ENCODE results near the gene CTDSP2. TPM values are rescaled to one million over a fixed set of nuclear protein-coding genes. Genes with fewer than 3 reads are reported as not detected.
"Not testable (repeated sequence)": the region's sequence is repeated elsewhere in the genome, so short reads cannot be mapped to it uniquely, and the experiment has no call there.

Gene CTDSP2
- total RNA-seq, 2 experiments from 2014 or later: 44.2 to 118 TPM

DNA sequence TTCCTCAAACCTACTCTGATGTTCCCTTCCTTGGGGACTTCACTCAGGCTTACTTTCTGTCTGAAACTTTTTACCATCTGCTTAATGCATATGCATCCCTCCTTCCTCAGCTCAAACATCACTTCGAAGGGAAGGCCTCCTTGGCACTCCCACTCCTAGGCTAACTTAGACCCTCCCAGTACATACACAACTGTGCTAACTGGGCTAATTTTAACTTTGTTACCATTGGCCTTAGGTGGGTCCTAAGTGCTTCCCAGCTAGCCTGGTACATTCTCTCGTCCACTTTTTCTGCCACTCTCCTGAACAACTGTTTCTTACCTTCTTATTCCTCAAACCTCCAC lies 70.3 kb downstream of the CTDSP2 start:
- no peak for TF ChIP-seq EZH2phosphoT487 (IDR thresholded peaks at IDR 0.05; ENCODE audit: borderline replicate concordance, low read depth, low read length)
- TF ChIP-seq, protein P1, sequence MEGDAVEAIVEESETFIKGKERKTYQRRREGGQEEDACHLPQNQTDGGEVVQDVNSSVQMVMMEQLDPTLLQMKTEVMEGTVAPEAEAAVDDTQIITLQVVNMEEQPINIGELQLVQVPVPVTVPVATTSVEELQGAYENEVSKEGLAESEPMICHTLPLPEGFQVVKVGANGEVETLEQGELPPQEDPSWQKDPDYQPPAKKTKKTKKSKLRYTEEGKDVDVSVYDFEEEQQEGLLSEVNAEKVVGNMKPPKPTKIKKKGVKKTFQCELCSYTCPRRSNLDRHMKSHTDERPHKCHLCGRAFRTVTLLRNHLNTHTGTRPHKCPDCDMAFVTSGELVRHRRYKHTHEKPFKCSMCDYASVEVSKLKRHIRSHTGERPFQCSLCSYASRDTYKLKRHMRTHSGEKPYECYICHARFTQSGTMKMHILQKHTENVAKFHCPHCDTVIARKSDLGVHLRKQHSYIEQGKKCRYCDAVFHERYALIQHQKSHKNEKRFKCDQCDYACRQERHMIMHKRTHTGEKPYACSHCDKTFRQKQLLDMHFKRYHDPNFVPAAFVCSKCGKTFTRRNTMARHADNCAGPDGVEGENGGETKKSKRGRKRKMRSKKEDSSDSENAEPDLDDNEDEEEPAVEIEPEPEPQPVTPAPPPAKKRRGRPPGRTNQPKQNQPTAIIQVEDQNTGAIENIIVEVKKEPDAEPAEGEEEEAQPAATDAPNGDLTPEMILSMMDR (conservative IDR thresholded peaks at IDR 0.05; ENCODE audit: low read length): 0 out of 2 replicates have a peak, but pooled peaks have one; percentile 10
- no TSS peak for BruUV-seq (replicated peaks)
- peaks cover 19% of the 10 kb centered on the region for H3K4me1 ChIP-seq (ENCODE audit: insufficient read depth, low read length, poor library complexity, severe bottlenecking)
- intact Hi-C loops (cut with micrococcal nuclease; ENCODE audit: unreplicated experiment): no loop called here
- H3K79me2 ChIP-seq (ENCODE audit: insufficient read depth, low read depth, low read length): peaks cover 4% of the 10 kb centered on the region; the same call in 1 of the 2 replicates
- ChIA-PET CTCF (ENCODE audit: unreplicated experiment) (no interaction called here), POLR2A (no interaction called here)
- no peaks in the 10 kb centered on the region for H3K9me2 ChIP-seq (ENCODE audit: insufficient read depth, low read length)
- H3K4me3 ChIP-seq (ENCODE audit: low read depth, low read length, poor library complexity, severe bottlenecking): no peak overlapping the region
- H3K9me3 ChIP-seq (ENCODE audit: low read length): no peaks in the 10 kb centered on the region
- no peak overlapping the region for H3K27ac ChIP-seq (ENCODE audit: low read depth, low read length, poor library complexity, severe bottlenecking)
- no peaks in the 10 kb centered on the region for H4K20me1 ChIP-seq (ENCODE audit: insufficient read depth, low read length)
- H2AFZ ChIP-seq (ENCODE audit: low read length): no peak overlapping the region
- no peak overlapping the region for H3K4me2 ChIP-seq (ENCODE audit: low read length)
- H3K36me3 ChIP-seq (ENCODE audit: insufficient read depth, low read length): no peaks in the 10 kb centered on the region
- DNase-seq (ENCODE audit: low spot score): no peak

DNA sequence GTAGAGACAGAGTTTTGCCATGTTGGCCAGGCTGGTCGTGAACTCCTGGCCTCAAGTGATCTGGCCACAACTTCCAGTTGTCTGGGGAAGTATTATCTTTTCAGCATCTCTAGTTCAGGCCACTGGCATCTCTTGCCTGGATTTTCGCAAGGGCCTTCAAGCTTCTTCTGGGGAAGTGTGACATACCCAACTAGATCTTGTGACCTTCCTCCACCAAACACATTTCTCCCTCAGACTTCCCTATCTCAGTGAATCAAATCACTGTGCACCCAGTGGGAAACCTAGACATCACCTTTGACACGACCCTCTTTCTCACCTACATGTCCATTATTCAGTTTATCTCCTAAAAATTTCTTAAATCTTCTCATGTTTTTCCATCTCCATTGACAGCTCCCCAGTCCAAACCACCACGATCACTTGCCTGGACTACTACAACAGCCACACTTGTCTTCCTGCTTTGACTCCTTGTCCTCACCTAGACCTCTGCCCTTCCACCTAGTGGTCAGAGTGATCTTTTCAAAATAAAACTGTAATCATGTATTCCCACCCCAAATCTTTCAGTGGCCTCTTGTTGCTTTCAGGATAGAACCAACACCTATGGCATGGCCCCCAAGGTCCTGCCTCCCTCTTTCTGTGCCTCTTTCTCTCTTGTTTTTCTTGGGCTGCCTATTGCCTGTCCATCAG lies 70.8 kb downstream of the CTDSP2 start:
- peak; percentile 44 for DNase-seq (ENCODE audit: low spot score)
- no peak for TF ChIP-seq EZH2phosphoT487 (IDR thresholded peaks at IDR 0.05; ENCODE audit: borderline replicate concordance, low read depth, low read length)
- TF ChIP-seq, protein P1 (conservative IDR thresholded peaks at IDR 0.05; ENCODE audit: low read length): peak; percentile 67
- no peak overlapping the region for H3K4me3 ChIP-seq (ENCODE audit: low read depth, low read length, poor library complexity, severe bottlenecking)
- no TSS peak for BruUV-seq (replicated peaks)
- H3K4me2 ChIP-seq (ENCODE audit: low read length): no peak overlapping the region
- H3K36me3 ChIP-seq (ENCODE audit: insufficient read depth, low read length): peaks cover 2% of the 10 kb centered on the region; the same call in 1 of the 2 replicates
- H4K20me1 ChIP-seq (ENCODE audit: insufficient read depth, low read length): no peaks in the 10 kb centered on the region
- H3K79me2 ChIP-seq (ENCODE audit: insufficient read depth, low read depth, low read length): peaks cover 9% of the 10 kb centered on the region; the same call in 1 of the 2 replicates
- no peaks in the 10 kb centered on the region for H3K9me3 ChIP-seq (ENCODE audit: low read length)
- ChIA-PET CTCF (ENCODE audit: unreplicated experiment) (no interaction called here), POLR2A (interaction anchor here (0.8 kb wide), 1 partner anchor 19 kb away, joined by 4 read pairs; no protein-coding TSS in a partner anchor)
- no peaks in the 10 kb centered on the region for H3K9me2 ChIP-seq (ENCODE audit: insufficient read depth, low read length)
- H2AFZ ChIP-seq (ENCODE audit: low read length): no peak overlapping the region
- intact Hi-C loops (cut with micrococcal nuclease; ENCODE audit: unreplicated experiment): no loop called here
- H3K27ac ChIP-seq (ENCODE audit: low read depth, low read length, poor library complexity, severe bottlenecking): no peak overlapping the region
- peaks cover 22% of the 10 kb centered on the region for H3K4me1 ChIP-seq (ENCODE audit: insufficient read depth, low read length, poor library complexity, severe bottlenecking)

DNA sequence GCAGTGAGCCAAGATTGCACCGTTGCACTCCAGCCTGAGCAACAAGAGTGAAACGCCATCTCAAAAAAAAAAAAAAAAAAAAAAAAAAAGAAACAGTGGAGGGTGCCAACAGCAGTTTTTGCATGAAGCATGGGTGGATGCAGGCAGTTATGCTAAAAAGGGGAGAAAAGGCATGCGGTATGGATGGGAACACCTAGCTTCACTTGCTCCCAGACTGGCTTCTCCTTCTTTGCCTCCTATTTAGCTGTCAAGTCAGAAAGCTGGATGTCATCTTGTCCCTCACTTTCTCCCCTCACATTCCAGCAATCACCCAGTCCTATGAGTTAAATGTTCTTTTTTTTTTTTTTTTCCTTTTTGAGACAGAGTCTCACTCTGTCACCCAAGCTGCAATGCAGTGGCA lies 71.5 kb downstream of the CTDSP2 start:
- ChIA-PET POLR2A (interaction anchor here (0.8 kb wide), 1 partner anchor 19 kb away, joined by 4 read pairs; no protein-coding TSS in a partner anchor), CTCF (ENCODE audit: unreplicated experiment) (no interaction called here)
- Histone ChIP-seq H3K4me2 (ENCODE audit: low read length) (no peak overlapping the region), H3K36me3 (ENCODE audit: insufficient read depth, low read length) (peaks cover 9% of the 10 kb centered on the region; the same call in 1 of the 2 replicates), H3K4me1 (ENCODE audit: insufficient read depth, low read length, poor library complexity, severe bottlenecking) (peaks cover 25% of the 10 kb centered on the region), H3K79me2 (ENCODE audit: insufficient read depth, low read depth, low read length) (peaks cover 12% of the 10 kb centered on the region; the same call in 1 of the 2 replicates), H3K9me2 (ENCODE audit: insufficient read depth, low read length) (no peaks in the 10 kb centered on the region), H3K4me3 (ENCODE audit: low read depth, low read length, poor library complexity, severe bottlenecking) (no peak overlapping the region), H4K20me1 (ENCODE audit: insufficient read depth, low read length) (no peaks in the 10 kb centered on the region), H3K27ac (ENCODE audit: low read depth, low read length, poor library complexity, severe bottlenecking) (no peak overlapping the region), H2AFZ (ENCODE audit: low read length) (no peak overlapping the region), H3K9me3 (ENCODE audit: low read length) (no peaks in the 10 kb centered on the region)
- TF ChIP-seq EZH2phosphoT487 (IDR thresholded peaks at IDR 0.05; ENCODE audit: borderline replicate concordance, low read depth, low read length): no peak
- TF ChIP-seq, protein P1 (conservative IDR thresholded peaks at IDR 0.05; ENCODE audit: low read length): no peak
- intact Hi-C loops (cut with micrococcal nuclease; ENCODE audit: unreplicated experiment): no loop called here
- no TSS peak for BruUV-seq (replicated peaks)
- DNase-seq (ENCODE audit: low spot score): no peak

DNA sequence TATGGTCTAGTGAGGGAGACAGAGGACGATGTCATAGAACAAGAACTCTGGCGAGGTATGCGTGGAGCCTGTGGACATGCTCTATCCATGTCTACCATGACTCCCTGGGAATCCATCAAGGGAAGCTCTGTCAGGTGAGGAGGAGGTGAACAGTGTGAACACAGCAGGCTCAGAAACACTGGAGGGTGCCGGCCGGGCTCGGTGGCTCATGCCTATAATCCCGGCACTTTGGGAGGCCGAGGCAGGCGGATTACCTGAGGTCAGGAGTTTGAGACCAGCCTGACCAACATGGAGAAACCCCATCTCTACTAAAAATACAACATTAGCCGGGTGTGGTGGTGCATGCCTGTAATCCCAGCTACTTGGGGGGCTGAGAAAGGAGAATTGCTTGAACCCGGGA lies 71.9 kb downstream of the CTDSP2 start:
- H3K4me3 ChIP-seq (ENCODE audit: low read depth, low read length, poor library complexity, severe bottlenecking); POLR2A ChIA-PET; H3K9me3 ChIP-seq (ENCODE audit: low read length); BruUV-seq (replicated peaks); intact Hi-C loops (cut with micrococcal nuclease; ENCODE audit: unreplicated experiment); H2AFZ ChIP-seq (ENCODE audit: low read length); CTCF ChIA-PET (ENCODE audit: unreplicated experiment); H3K9me2 ChIP-seq (ENCODE audit: insufficient read depth, low read length); H3K4me2 ChIP-seq (ENCODE audit: low read length); DNase-seq (ENCODE audit: low spot score); H4K20me1 ChIP-seq (ENCODE audit: insufficient read depth, low read length); H3K27ac ChIP-seq (ENCODE audit: low read depth, low read length, poor library complexity, severe bottlenecking): not testable (repeated sequence)
- peaks cover 12% of the 10 kb centered on the region; the same call in 1 of the 2 replicates for H3K79me2 ChIP-seq (ENCODE audit: insufficient read depth, low read depth, low read length)
- H3K36me3 ChIP-seq (ENCODE audit: insufficient read depth, low read length): peaks cover 13% of the 10 kb centered on the region
- H3K4me1 ChIP-seq (ENCODE audit: insufficient read depth, low read length, poor library complexity, severe bottlenecking): peaks cover 25% of the 10 kb centered on the region
